GM19438 (cell line): ENCODE data around the gene CNTN1.

Experiments
- ATAC-seq: cut with Tn5 transposase; IDR thresholded peaks from one replicate; pipeline ENCODE4 v1.9.1; 2021; ENCODE audit warnings: low read depth; ENCODE audit not compliant: unreplicated experiment

CNTN1 gene

GRCh38 chr12:40946612-40947194 lies 254.5 kb downstream of the CNTN1 start:
- no peak for ATAC-seq

DNA sequence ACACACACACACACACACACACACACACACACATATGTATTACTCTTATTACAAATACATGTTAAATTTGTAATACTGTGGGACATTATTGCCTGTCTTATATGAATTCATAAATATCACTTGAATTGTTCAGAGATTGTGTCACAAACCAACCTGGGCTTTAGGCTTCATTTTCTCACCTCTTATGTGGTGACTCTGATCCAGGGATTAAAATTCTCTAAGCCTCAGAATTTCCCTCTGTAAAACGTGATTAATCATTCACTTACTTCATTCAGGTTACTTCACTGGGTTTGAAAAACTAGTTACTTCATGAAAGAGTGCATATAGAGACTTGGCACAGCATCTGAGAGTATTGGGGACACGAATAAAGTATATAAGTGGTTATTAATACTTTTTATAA lies 255.6 kb downstream of the CNTN1 start:
- no peak for ATAC-seq

DNA sequence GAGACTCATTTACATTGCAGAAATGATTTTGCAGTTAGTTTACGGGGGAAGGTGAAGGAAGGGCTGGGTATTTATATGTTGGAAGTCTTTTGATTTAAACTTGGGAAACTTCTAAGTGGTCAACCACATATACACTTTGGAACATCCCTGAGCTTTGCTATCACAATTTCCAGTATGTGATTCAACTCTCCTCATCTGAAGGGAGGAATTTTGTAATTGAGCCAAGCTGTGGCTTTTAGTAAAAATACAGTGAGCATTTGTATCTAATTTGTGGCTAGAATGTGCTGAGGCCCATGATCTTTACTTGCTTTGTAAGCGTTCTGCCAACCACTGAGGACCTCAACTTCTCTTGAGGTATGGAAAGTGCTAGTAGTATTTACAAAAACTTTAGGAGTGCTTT lies 260.8 kb downstream of the CNTN1 start:
- no peak for ATAC-seq

DNA sequence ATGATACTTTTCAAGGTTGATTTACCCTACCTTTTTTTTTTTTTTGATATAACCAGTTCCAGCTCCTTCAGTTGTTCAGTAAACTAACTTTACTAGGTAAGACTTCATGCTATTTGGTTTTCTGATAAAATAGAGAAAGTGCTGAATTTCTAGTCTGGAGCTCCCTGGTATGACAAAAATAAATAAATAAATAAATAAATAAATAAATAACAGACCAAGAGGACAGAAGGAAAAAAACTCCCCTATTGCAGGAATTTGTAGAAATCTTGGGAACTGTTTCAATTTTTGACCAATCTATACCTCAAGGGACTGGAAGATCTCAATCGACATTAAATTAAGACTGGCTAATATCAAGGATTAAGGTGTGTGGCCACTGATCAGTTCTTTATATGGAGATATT lies 265.2 kb downstream of the CNTN1 start:
- ATAC-seq = no peak

GRCh38 chr12:40959041-40959440 lies 266.8 kb downstream of the CNTN1 start:
- ATAC-seq = no peak

DNA sequence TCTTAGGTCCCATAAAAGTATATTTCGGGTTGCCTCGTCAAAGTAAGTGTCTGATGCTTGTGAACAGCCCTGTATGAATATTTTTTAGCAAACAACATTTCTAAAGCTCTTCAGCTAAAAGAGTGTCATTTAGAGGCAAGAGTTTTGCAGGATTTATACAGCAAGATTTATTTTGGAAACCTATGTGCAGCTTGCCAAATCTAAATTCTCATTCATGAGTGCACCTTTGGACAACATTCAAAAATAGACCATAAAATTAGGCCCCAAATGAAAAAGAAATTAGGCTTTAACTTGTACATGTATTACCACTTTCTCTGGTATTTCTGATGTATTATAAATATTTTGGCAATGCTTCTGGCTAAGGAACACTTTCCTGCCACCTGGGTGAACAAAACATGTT lies 271.5 kb downstream of the CNTN1 start:
- ATAC-seq = no peak

GRCh38 chr12:40969796-40970195 lies 277.6 kb downstream of the CNTN1 start:
- no peak for ATAC-seq

GRCh38 chr12:40970320-40970907 lies 278.2 kb downstream of the CNTN1 start:
- ATAC-seq = no peak

GRCh38 chr12:40971911-40972310 lies 279.7 kb downstream of the CNTN1 start:
- ATAC-seq = no peak

GRCh38 chr12:40976546-40976945 lies 284.3 kb downstream of the CNTN1 start:
- ATAC-seq = no peak

DNA sequence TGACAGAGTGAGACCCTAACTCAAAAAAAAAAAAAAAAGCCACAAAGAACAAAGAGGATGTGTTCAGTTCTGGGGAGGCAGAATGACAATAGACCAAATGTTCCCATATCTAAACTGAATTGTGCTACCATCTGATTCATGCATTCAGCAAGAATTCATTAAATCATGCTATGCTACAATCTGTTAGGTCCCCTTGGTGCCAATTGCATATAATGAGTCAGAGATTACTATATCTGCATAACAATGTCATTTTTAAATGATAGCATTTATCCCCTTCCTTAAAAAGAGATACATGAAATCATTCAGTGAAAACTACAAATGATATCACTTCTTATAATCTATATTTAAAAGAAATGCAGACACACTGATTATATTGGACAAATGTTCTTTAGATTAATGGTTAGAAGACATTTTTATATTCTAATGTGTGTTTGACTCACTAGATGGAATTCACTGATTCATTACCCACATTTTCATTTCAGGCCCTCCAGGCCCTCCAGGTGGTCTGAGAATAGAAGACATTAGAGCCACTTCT lies 288.3 kb downstream of the CNTN1 start:
- ATAC-seq = no peak

DNA sequence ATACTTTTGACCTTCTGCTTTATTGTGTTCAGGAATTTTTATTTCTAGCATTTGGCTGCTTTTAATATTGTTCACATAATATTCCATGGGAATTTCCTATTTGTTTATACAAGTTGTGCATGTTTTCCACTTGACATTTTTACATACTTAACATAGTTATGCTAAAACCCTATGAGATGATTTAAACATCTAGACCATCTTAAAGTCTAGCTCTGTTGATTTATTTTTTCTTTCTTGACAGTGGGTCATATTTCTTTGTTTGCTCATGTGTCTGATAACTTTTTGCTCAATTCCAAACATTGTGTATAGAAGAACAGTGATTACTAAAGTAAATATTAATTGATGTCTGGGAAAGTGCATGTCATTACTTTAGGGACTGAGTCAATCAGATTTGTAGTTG lies 293.8 kb downstream of the CNTN1 start:
- ATAC-seq = no peak

GRCh38 chr12:40988355-40988754 lies 296.1 kb downstream of the CNTN1 start:
- ATAC-seq = no peak

- ATAC-seq = no peak
Observed at GRCh38 chr12:40988824-40989223, 296.6 kb downstream of the CNTN1 start.

DNA sequence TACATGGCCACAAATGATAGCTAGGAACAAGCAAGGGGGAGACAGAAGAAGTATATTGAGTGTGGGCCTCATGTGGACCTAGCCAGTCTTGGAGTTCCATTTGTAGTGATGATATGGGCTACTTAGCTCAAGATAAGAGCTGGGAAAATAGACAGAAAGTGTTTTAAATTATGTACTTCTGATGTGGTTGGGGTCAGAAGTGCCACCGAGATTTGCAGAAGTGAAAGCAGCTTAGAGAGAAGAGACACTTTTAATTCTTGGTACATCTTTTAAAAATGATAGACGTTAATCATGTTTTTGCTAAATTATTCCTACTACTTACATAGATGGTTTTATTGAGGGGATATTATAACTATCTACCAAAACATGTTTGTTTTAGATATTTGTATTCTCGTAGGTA lies 297.5 kb downstream of the CNTN1 start:
- ATAC-seq = no peak

- no peak for ATAC-seq
Observed at GRCh38 chr12:40992158-40992557, 299.9 kb downstream of the CNTN1 start.

DNA sequence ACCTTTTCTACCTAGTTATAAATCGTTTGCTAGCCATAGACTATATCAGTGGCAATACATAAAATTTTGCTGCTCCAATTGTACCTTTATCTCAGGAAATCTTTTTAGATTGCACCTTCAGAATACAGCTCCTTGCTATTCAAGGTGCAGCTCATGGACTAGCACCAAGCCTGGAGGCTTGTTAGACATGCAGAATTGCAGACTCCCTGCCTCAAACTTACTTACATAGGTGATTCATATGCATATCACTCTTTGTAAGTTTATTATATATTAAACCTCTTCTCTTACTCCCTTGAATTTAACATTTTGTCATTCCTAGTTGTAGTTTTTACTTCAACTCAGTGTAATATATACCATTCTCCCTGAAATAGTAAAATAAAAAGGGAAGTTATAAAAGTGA lies 300.4 kb downstream of the CNTN1 start:
- ATAC-seq = no peak

DNA sequence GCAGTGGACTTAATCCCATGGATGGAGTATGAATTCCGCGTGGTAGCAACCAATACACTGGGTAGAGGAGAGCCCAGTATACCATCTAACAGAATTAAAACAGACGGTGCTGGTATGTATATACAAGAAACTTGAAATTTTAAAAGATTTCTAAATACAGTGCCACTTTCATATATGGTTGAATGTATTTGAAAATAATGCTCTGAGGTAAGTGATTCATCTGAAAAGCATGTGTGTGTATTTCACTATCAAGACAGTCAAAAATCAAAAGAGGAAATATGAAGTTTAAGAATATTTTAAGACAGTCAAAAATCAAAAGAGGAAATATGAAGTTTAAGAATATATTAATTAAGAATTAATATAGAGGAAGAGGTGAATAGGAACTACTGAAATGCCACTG lies 300.9 kb downstream of the CNTN1 start:
- ATAC-seq = no peak

DNA sequence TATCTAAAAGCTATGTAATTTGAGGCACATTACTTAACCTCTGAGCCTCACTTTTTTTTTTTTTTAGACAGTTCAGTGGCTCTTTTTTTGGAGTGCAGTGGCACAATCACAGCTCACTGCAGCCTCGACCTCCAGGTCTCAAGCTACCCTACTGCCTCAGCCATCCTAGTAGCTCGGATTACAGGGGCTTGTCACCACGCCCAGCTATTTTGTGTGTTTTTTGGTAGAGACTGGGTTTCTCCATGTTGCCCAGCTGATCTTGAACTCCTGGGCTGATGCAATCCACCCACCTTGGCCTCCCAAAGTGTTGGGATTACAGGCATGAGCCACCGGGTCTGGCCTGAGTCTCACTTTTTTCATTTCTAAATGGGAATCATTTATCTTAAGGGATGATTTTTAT lies 303.9 kb downstream of the CNTN1 start:
- ATAC-seq = no peak

DNA sequence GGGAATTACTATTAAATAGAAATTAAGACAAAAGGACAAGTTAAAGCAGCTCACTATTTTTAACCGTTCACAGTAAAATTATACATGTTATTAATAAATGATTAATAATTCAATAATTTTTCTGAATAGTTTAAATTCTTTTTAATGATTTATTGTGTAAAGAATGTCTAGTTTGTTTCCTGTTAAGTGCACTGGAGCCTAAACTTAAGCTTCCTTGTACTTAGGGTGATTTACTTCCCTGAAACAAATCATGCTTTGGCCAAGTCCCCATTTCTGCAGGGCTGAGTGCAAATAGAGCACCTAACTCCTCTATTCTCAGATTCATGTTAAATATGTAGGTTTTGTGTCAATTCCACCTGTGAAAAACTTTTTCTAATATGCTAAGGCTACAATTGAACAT lies 307.0 kb downstream of the CNTN1 start:
- ATAC-seq = no peak

DNA sequence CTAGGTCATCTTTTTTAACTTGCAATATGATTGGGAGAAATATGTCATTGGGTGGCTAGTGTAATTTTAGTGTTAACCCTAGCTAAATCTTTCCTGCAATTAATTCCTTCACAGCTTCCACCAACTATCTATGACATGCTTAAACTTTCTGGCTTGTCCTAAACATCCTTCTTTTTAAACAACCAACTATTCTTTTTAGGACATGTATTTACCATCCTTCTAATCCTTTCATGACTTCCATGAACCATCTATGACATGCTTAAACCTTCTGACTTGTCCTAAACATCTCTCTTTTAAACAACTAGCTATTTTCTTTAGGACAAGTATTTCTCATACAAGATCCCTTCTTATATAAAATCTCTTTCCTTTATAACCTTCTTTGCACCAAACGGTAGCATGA lies 316.2 kb downstream of the CNTN1 start:
- ATAC-seq = no peak

DNA sequence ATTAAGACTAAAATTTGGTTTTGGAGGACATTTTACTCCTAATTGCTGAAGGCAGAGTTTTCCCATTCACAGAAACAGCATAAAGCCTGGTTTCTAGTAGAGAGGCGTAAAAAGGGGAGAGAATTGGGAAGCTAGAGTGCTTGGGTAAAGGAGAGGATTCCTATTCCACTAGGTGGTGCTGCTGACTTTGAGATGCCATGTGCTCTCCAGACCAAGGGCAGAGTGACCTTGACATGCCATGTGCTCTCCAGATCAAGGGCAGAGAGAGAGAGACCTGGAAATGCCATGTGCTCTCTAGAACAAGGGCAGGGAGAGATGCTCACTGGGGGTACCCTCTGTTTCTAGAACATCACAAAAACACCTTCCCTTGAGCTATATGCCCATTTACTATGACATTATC lies 319.7 kb downstream of the CNTN1 start:
- ATAC-seq = no peak
